NCI-H82 treated with DMSO at 0.1 percent for 48 hours (cell line): ENCODE results near the gene ZBTB32.
A peak's percentile ranks its signal among the peaks of the same experiment; 100 is the strongest.
"Not testable (repeated sequence)": the region's sequence is repeated elsewhere in the genome, so short reads cannot be mapped to it uniquely, and the experiment has no call there.

ENCODE experiments used
- DNase-seq: peaks from one replicate; lab custom pipeline; 2025; ENCODE audit not compliant: unreplicated experiment; lab: John Stamatoyannopoulos, UW

ZBTB32 gene

GRCh38 chr19:35704218-35704617 is at the start of gene ZBTB32:
Gene ZBTB32 (plus strand): TSS chr19:35704558. CDS start chr19:35714627, 10,069 bp downstream.
- DNase-seq = no peak

- not testable (repeated sequence) for DNase-seq
These were observed 49.5 kb upstream of the ZBTB32 start for GRCh38 chr19:35654828-35655227.

GRCh38 chr19:35655600-35655999 is 48.8 kb upstream of the ZBTB32 start:
- DNase-seq = no peak

GRCh38 chr19:35656700-35657099 is 47.7 kb upstream of the ZBTB32 start:
- no peak for DNase-seq

- DNase-seq = no peak
These were observed 46.3 kb upstream of the ZBTB32 start for GRCh38 chr19:35657904-35658700.

- no peak for DNase-seq
These were observed 42.4 kb upstream of the ZBTB32 start for GRCh38 chr19:35661995-35662340.

GRCh38 chr19:35663981-35664380 is 40.4 kb upstream of the ZBTB32 start:
- no peak for DNase-seq

- no peak for DNase-seq
These were observed 39.2 kb upstream of the ZBTB32 start for GRCh38 chr19:35665157-35665556.

- no peak for DNase-seq
These were observed 38.8 kb upstream of the ZBTB32 start for GRCh38 chr19:35665604-35666003.

- no peak for DNase-seq
These were observed 38.0 kb upstream of the ZBTB32 start, which contains the start of gene UPK1A for GRCh38 chr19:35666251-35666913. Gene UPK1A (plus strand): TSS chr19:35666517. CDS start chr19:35666813, 296 bp downstream.

- DNase-seq = no peak
These were observed 34.8 kb upstream of the ZBTB32 start for GRCh38 chr19:35669566-35669965.

GRCh38 chr19:35669974-35670373 is 34.4 kb upstream of the ZBTB32 start:
- no peak for DNase-seq

- no peak for DNase-seq
These were observed 33.7 kb upstream of the ZBTB32 start for GRCh38 chr19:35670686-35671085.

- no peak for DNase-seq
These were observed 32.5 kb upstream of the ZBTB32 start for GRCh38 chr19:35671818-35672217.

GRCh38 chr19:35673121-35673804 is 31.1 kb upstream of the ZBTB32 start:
- no peak for DNase-seq

- no peak for DNase-seq
These were observed 28.7 kb upstream of the ZBTB32 start for GRCh38 chr19:35675589-35676140.

- no peak for DNase-seq
These were observed 14.5 kb upstream of the ZBTB32 start for GRCh38 chr19:35689836-35690235.

- DNase-seq = not testable (repeated sequence)
These were observed 13.3 kb upstream of the ZBTB32 start for GRCh38 chr19:35691106-35691505.

GRCh38 chr19:35692010-35692409 is 12.3 kb upstream of the ZBTB32 start:
- DNase-seq = no peak

- DNase-seq = no peak
These were observed 10.9 kb upstream of the ZBTB32 start for GRCh38 chr19:35693422-35693821.

GRCh38 chr19:35693835-35694599 is 10.3 kb upstream of the ZBTB32 start:
- peak; percentile 81 for DNase-seq
